ENCODE measurements around the gene ZNF268. TPM values are rescaled to one million over a fixed set of nuclear protein-coding genes. Genes with fewer than 3 reads are reported as not detected.

Gene ZNF268
- total and polyA plus RNA-seq, 4 donors, result 4.8 to 23.0 (median 10.7) TPM

DNA sequence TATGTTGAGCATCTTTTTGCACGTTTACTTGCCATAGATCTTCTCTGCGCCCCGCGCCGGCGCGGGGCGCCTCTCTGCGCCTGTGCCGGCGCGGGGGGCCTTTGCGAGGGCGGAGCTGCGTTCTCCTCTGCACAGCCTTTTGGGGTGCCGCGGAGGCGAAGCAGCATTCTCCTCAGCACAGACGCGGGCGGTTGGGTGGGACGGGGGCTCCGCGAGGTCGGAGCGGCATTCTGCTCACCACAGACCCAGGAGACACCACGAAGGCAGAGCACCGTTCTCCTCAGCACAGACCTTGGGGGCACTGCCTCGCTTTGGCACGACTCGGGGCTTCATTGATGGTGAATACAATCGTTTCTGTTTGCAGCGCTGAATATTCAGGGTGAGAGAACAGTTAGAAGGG is 82.9 kb downstream of the ZNF268 start:
- Histone ChIP-seq H3K27ac (ENCODE audit: low read depth in 1 of 2, low read length in 2 of 2) (no peak overlapping the region), H3K4me1 (ENCODE audit: control insufficient read depth in 4 of 4, insufficient read depth in 4 of 4, low read length in 3 of 4) (no peaks in the 10 kb centered on the region), H3K9ac (ENCODE audit: low read depth in 1 of 2, low read length in 2 of 2) (no peak overlapping the region), H3K27me3 (ENCODE audit: control insufficient read depth in 4 of 4, insufficient read depth in 4 of 4, low read length in 3 of 4) (no peaks in the 10 kb centered on the region), H3K4me3 (ENCODE audit: low read depth in 1 of 3, low read length in 3 of 3) (no peak overlapping the region), H3K9me3 (ENCODE audit: control insufficient read depth in 4 of 4, low read length in 3 of 4) (no peaks in the 10 kb centered on the region), H3K36me3 (ENCODE audit: control insufficient read depth in 4 of 4, insufficient read depth in 3 of 4, low read depth in 1 of 4, low read length in 3 of 4) (no peaks in the 10 kb centered on the region)
- 81% methylated on average over 33 of the region's 33 CpGs for WGBS
- TF ChIP-seq TAF1 (conservative IDR thresholded peaks at IDR 0.05) (no peak), RAD21 (IDR thresholded peaks at IDR 0.05) (no peak), JUND (IDR thresholded peaks at IDR 0.05) (no peak), HNF4A (conservative IDR thresholded peaks at IDR 0.05) (no peak), FOXA2 (IDR thresholded peaks at IDR 0.05) (no peak), GABPA (IDR thresholded peaks at IDR 0.05 in 1 of 2, conservative IDR thresholded peaks at IDR 0.05 in 1 of 2) (no peak), FOXA1 (IDR thresholded peaks at IDR 0.05) (no peak), NR2F2 (IDR thresholded peaks at IDR 0.05) (no peak), RXRA (IDR thresholded peaks at IDR 0.05) (no peak)
- TF ChIP-seq, protein P1, sequence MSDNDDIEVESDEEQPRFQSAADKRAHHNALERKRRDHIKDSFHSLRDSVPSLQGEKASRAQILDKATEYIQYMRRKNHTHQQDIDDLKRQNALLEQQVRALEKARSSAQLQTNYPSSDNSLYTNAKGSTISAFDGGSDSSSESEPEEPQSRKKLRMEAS (IDR thresholded peaks at IDR 0.05), result no peak
- TF ChIP-seq, protein P2, sequence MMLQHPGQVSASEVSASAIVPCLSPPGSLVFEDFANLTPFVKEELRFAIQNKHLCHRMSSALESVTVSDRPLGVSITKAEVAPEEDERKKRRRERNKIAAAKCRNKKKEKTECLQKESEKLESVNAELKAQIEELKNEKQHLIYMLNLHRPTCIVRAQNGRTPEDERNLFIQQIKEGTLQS (IDR thresholded peaks at IDR 0.05), result no peak
- no peak for DNase-seq (ENCODE audit: low spot score)

Small RNAs within 50 kb of the gene (small RNA-seq; reads per million reads assigned to genes)
- gene RF00019, result not detected
- not detected for gene RNU6-717P

Other genes starting within 250 kb of the ZNF268 start
- gene ZNF605, start 225.2 kb upstream of the ZNF268 start, total RNA-seq, result 1 to 10 TPM; 3.6 to 9.5 TPM
- 1 to 10 TPM; 1.2 to 3.5 TPM for gene ZNF605, start 225.2 kb upstream of the ZNF268 start, polyA plus RNA-seq
- gene ZNF26, start 195.1 kb upstream of the ZNF268 start, total RNA-seq, result 1 to 10 TPM; 6.9 to 9.5 TPM
- gene ZNF26, start 195.1 kb upstream of the ZNF268 start, polyA plus RNA-seq, result 1 to 10 TPM; 1.7 to 2.8 TPM
- gene ZNF84, start 144.0 kb upstream of the ZNF268 start, total RNA-seq, result 10 to 100 TPM in 1 of 2 donors, 1 to 10 TPM in 1; 9.5 to 15.6 TPM
- 1 to 10 TPM; 3.2 to 4.8 TPM for gene ZNF84, start 144.0 kb upstream of the ZNF268 start, polyA plus RNA-seq
- 10 to 100 TPM; 10.0 to 12.4 TPM for gene ZNF140, start 100.6 kb upstream of the ZNF268 start, total RNA-seq
- 1 to 10 TPM; 5.2 to 6.3 TPM for gene ZNF140, start 100.6 kb upstream of the ZNF268 start, polyA plus RNA-seq
- 1 to 10 TPM in 1 of 2 donors, under 1 TPM in 1; 0.61 to 1.3 TPM for gene ZNF891, start 51.2 kb upstream of the ZNF268 start, total RNA-seq
- under 1 TPM; 0.13 to 0.29 TPM for gene ZNF891, start 51.2 kb upstream of the ZNF268 start, polyA plus RNA-seq
- gene ZNF10, start 50.9 kb upstream of the ZNF268 start, total RNA-seq, result 1 to 10 TPM; 5.4 to 5.6 TPM
- 1 to 10 TPM; 1.8 to 3.1 TPM for gene ZNF10, start 50.9 kb upstream of the ZNF268 start, polyA plus RNA-seq
- gene ANHX, start 54.4 kb downstream of the ZNF268 start, total RNA-seq, result not detected
- gene ANHX, start 54.4 kb downstream of the ZNF268 start, polyA plus RNA-seq, result not detected

All from liver (tissue), 10 donors.